HG02943 (cell line): ENCODE data around the gene NDUFAF8.

Source experiments
- ATAC-seq: cut with Tn5 transposase; IDR thresholded peaks from one replicate; pipeline ENCODE4 v1.9.1; 2021; ENCODE audit warnings: mild to moderate bottlenecking, low read depth, moderate library complexity; ENCODE audit not compliant: unreplicated experiment

The NDUFAF8 gene

DNA sequence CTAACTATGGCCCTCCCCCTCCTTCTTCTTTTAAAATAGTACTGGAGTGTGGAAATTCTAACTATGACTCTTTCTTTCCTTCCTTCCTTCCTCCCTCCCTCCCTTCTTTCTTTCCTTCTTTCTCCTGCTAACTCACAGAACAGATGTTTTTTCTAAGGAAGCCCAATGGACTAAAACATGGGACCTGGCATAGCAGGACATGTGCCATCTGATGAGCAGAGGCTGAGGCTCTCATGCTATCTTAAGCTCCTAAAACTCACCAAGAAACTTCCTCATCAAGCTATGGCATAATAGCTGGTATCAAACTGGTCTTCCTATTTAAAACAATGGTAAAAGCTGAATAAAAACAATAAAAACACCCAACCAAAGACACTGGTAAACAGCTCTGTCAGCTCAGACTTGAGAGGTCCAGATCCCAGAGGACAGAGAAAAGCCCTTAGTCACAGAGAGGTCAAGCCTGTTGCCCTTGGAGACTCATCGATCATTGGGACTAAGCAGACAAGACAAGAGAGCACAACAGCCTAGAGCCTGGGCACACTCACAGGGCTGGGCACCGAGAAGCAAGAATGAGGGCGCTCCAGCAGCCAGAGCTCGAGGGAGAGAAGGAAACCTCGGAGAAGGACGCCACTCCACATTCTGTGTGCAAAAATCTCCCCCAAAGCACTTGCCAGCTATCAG is 28.4 kb downstream of the NDUFAF8 start:
- no peak for ATAC-seq

DNA sequence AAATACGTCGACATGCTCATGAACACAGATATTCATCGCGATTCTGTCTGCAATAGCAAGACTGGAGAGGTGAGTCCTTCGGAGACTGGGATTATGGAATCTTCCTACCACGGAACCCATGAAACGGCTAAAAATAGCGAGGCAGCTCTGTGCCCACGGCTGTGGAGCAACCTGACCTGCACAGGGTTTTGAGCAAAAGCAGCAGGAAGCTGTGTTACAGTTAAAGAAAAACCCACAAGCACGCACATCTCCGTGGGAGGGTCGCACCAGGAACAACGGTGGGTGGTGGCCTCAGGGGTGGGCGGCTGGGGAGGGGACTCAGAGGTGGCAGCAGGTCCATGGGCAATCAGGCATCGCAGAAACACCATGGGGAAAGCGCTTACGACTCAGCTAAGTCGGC is 31.2 kb downstream of the NDUFAF8 start:
- ATAC-seq = no peak

DNA sequence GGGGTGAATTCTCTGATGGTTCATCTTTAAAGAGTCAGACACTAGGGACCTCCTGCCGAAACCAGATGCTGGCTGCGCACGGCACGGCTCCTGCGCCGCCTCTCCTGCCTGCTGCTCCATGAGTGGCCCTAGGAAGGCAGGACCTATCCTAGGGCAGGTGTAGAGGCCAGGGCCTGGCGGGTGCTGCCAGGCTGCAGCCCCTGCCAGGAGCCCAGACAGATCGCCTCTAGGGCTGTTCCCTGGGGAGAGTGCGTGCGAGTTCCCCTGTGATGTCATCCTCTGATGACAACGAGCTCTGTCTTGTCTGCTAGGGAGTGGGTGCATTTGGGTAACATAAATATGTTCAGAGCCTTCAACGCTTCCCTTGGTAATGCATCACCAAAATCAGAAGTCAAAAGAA is 32.1 kb downstream of the NDUFAF8 start:
- no peak for ATAC-seq

DNA sequence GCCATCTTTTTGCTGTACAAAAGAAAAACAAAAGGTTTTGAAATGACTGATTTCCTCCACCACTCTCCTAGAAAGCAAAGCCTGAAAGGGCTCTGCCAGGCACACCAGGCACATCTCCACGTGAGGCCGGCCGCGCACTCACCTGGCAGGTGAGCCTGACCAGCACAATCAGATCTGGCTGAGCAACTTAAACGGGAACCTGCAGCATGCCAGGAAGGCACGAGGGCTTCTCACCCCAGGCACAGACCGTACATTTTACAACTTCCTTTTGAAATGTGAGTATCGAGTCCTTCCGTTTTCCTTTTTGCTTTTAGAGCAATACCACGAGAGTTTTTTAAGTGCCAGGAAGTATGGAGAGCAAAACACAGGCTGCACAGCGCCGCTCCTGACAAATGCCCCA is 33.5 kb downstream of the NDUFAF8 start:
- no peak for ATAC-seq

DNA sequence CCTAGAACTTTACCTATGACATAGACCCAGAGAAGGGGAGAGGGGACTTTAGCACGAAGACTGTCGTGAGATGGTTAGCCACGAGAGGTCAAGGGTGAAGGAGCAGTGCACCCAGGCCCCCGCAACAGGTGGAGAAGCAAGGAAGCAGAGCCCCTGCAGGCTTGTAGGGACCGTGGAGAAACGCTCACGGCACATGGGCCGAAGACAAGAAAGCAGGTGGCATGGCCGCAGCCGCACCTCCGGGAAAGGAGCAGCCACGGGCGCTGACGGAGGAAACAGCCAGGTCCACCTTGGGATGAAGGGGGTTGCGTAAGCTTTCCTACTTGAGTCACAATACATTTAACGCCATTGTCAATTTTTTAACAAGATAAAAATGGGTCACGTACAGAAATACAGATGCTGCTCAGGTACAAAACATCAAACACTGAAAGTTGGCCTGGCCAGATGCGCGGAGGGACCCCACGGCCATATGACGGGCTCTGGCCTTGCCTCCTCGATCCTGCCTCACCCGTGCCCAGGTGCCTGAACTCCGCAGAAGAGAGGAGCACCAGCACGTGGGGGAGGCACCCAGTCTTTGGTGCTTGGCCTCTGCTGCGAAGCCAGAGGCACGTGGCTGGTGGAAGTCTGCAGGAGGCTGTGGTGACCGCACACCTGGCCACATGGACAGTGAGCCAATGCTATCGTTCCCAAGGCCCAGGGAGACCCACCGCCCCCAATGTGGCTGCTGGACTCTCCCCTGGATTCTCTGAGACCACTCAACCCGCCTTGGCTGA is 34.8 kb downstream of the NDUFAF8 start:
- ATAC-seq = no peak

DNA sequence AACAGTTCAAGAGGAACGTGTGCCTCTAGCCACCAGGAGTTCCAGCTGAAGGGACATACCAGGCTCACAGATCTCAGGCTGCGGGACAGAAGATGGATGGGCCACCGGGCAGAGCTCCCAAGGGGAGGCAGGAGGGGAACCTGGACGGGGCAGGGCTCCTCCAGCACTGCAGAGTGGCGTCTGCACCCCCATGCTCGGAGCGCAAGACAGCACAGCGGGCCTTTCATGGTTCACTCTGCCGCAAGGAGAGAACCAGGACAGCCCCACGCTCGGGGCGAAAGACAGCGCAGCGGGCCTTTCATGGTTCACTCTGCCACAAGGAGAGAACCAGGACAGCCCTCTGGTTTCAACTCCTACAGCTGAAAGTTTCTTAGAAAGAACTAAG is 35.3 kb downstream of the NDUFAF8 start:
- no peak for ATAC-seq

DNA sequence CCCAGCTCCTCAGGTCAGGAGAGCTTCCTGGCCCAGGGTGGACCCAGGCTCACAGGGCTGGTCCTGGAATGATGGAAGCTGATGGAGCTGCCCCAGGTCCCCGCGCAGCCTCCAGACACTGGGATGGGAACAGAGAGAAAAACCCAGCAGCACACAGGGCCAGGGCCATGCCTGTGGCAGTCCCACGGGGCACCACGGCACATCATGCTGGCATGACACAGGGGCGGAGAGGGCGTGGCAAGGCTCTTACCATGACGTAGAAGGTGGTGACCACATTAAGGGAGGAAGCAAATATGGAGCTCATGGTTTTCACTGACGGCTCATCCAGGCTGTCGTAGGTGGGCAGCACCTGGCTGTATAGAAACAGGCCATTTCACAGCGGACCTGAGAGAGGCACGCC is 37.7 kb downstream of the NDUFAF8 start:
- no peak for ATAC-seq

DNA sequence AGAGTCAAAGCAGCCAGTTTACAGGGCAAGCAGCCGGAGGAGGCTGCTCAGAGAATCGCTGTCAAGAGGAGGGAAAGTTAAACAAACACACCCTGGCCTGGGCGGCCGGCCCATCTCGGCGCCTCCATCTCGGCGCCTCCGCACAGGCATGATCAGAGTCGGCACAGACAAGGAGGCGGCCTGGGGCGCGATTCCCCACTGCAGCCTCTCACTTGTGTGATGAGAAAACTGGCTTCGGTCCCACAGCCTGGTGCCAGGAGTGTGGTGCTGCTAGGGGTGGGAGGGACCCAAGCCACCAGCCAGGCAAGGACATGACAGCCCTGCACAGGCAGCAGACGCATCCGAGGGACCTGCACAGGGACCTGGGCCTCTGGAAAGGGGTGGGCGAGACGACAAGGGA is 38.3 kb downstream of the NDUFAF8 start:
- no peak for ATAC-seq

DNA sequence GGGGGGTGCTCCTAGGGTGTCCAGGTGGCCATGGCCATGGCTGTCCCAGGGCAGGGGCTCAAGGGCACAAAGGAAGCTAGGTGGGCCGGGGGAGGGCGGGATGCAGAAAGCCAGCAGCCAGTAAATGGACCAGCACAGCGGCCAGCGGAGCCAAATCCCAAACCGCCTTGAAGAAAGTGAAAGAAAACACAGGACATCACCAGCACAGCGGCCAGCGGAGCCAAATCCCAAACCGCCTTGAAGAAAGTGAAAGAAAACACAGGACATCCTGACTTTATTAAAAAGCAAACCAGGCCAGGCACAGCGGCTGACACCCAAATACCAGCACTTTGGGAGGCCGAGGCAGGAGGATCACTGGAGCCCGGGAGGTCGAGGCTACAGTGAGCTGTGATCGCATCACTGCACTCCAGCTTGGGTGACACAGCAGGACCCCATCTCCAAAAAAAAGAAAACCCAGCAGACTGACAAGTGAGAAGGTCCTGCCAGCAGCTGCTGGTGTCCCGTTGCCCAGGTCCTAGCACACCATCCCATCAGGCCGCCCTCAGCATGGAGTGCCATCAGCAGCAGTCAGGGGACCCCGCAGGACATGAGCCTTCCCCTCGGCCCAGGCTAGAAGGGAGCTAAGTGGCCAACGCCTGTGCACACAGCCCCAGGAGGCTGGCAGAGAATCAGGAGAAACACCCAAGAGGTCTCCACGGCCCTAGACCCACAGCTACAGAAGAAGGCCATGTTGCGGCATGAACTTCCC is 39.0 kb downstream of the NDUFAF8 start:
- ATAC-seq = no peak

DNA sequence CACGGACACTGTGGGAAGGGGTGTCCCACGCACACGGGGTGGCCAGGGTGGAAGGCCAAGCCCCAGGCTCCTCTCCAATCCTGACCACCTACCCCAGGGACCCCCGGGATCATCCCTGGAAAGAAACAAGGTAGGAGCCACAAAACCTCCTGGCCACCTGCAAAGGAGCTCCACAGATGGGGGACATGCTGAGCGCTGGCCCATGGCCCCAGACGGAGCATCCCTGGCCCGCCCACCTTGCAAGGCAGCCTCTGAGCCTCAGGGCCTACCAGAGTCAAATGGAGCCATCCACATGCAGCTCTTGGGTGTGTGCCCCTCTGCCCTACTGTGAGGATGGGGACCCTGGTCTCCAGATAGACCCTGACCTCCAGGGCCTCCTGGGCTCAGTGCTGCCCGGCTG is 39.7 kb downstream of the NDUFAF8 start:
- no peak for ATAC-seq

DNA sequence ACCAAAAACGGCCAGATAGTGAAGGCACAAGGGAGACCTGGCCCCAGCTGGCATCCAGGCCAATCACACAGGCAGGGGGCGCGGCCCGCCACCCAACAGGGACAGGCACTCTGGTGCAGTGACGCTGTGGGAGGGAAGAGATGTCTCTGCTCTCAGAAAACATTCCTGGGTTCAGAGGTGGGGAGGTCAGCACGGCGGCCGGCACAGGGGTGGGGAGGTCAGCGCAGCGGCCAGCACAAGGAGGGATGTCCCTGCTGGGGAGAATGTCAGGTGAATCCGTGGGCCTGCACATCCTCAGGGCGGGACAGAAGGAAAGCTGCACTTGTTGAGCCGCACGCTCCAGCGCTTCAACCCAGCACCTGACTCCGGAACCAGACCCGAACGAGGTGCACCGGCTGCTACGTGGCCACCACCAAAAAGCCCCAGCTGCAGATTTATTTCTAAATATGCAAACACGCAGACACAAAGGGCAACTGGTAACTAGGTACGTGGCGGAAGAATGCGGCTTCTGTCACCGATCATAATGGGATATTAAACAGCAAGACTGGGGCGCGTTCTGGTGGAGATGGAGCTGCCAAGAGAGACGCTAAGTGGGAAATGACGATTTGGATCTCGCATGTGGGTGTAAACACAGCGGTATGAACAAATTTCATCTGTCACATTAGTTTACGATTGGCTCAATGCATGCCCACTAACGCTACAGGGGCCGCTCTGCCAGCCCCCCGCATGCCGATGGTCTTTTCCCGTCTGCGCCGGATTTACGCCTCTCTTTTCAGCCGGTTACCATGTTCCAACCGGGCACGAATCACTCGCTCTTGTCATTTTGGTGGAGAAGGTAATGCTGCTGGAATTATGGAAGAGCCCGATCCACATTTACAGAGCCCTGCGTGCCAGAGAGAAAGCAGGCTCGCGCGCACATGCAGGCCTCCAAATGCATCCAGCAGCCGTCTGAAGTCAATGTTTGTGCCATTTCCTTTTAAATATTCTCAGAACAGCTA is 40.5 kb downstream of the NDUFAF8 start:
- ATAC-seq = no peak

DNA sequence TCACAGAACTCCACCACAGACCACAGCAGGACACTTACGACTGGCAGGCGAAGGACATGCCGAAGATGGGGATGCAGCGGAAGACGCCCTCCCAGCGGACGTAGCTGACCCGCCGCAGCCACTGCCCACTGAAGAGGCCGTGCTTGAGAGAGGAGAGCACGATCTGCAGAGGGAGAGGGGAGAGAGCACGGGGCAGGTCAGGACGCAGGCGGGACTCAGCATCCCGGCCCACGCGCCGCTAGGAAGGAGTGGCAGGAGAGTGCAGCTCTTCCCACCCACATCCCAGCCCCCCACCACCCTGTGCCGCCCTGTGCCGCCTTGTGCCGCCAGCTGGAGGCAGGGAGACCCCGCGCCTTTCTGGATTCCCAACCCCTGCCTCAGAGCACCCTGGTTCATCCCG is 41.5 kb downstream of the NDUFAF8 start:
- ATAC-seq = no peak

DNA sequence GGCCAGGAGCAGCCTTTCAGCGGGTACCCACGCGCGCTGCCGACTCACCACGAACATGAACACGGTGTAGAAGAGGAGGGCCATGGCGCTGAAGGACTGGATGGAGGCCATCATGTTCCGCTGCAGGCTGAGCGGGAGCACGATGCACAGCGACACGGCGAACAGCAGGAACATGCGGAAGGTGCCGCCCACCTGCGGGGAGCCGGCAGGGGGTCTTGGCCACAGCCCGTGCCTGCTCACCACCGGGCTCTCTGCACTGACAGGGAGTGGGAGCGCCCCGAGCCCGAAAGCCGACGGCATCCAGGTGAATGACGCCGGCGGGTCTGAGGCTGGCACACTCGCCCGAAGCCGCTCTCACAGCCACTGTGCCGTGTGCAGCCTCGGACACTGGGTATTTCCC is 43.0 kb downstream of the NDUFAF8 start:
- ATAC-seq = no peak

DNA sequence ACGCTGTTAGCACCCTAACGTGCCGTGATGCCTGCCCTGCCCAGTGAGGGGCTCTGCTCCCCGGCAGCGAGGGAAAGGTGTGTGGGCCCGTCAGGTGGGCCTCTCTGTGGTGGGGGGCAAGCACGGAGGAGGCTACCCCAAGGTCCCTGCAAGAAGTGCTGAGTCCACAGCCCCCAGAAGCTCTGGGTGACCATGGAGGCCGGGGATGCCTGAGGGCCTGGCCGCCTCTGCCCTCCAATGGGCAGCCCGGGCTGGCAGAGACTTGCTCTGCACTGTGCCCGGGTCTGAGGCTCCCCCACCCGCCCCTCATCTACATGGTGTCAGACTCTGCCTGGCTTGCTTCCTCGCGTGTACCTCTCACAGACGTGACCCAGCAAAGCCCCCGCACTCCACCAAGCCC is 43.8 kb downstream of the NDUFAF8 start:
- ATAC-seq = no peak

DNA sequence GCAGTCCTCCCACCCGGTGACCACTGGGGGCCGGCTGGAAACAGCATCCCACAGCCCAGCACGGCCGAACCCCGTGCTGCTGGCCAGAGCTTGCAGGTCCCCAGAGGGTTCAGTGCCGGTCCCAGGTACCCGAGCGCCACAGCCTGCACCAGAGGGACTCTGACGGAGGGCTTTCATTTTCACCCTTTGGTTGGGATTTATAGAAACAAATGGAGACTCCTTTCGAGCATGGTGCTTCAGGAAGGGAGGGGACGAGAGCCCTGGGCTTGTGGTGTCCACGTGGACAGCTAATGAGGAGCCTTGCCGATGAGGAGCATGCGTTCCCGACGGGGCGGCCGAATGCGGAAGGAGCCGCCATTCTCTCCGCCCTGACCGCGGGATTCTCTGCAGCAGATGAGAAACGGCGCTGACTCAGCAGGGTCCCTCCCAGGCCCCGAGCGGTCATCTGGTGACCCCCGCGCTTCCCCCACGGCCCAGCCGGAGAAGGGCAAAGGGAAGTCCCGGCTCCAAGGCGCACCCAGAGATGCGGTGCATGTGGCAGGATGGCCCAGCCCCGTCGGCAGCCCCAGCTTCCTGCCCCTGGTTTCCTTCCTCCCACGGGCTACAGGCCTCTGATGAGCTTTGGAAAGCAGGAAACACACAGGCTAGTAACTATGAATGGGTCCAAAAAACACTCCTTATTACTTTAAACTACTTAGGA is 46.2 kb downstream of the NDUFAF8 start:
- ATAC-seq = no peak

DNA sequence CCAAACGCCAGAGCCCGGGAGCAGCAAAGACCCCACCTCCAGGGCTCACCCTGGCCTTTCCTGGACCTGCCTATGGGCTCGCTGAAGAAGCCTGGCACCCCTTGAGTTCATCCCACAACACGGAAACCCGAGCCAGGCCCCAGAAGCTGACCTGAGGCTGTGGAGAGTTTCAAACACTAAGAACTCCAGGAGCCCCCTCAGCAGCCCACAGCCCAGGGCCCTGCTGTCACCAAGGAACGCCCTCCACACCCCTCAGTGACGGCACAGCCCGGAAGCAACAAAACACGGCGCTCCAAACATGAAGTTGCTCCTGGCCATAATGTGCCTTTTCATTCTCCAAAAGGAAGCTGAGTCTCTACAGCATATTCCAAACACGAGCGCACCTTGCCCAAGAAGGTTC is 46.8 kb downstream of the NDUFAF8 start:
- no peak for ATAC-seq

DNA sequence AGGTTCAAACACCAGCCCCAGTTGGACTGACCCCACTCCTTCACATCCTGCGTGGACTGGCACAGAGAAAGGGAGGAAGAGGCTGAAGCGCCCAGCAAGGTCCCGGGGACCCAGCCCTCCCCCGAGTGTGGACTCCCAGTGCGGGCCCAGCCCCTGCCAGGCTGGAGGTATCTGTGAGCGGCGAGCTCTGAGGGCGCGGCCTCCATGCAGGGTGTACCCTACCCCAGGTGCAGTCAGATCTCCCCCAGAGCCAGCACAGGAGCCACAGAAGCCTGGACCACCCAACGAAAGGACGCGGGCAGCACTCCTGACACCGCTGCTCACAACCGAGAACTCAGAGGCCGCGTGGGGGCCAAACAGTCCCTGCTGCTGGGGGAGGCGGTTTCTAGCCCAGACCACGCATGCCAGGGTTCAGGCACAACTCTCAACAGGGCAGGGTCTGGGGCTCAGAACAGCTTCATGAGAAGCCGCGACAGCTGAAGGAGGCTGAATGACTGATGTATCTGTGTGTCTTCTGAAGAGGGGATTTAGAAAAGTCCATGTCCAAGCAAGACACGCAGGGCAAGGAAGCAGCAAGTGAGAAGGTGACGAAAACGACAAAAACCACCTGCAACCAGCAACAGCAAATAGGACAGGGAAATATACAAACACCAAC is 47.5 kb downstream of the NDUFAF8 start:
- ATAC-seq = no peak

DNA sequence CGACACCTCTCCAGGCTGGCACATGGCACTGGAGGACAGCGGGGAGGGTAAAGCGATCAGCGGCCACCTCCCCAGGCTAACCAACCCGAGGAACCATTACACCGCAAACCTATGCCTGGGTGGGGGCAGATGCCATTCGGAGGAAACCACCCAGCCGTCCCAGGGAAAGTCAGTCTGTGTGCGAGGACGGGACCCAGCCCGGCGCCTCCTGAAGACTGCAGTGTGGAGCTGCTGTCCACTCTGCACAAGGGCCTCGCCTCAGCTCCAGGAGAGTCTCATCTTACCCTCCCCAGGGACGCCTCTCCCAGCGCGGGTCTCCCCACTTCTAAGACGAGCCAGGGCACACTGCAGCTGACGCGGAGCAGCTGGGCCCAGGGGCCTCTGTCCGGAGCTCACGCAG is 48.0 kb downstream of the NDUFAF8 start:
- ATAC-seq = no peak

DNA sequence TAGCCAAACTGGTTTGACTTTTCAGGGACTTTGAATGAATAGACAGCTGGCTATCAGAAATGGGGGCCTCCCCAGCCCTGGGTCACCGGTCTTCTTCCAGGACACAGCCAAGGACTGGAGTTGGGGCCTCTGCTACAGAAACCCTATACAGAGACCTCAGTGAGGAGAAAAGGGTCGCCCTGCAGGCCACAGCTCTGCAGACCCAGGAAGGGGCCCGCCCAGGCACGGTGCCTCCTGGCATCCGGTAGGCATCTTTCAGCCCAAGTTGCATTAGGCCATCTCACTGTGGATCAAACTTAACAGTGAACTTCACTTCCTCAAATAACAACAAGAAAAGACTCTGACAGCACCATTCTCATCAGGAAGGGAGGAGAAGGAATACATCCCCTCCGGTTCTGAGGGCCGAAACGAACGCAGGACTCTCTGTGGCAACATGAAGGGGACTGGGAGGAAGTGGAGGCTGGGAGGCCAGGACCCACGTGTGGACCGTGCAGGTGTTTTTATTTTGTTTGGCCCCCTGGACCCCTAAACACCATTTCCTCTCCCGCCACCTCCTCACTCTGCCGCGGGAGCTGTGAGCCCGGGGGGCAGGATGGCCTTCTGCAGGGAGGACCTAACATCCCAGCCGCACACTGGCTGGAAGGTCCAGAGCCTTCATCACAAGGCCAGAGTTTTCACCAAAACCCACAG is 48.8 kb downstream of the NDUFAF8 start:
- ATAC-seq = no peak
